HepG2 (cell line): Measurements from ENCODE around the gene CGREF1. TPM values are rescaled to one million over a fixed set of nuclear protein-coding genes. Genes with fewer than 3 reads are reported as not detected.
A peak's percentile ranks its signal among the peaks of the same experiment; 100 is the strongest.

Source experiments
- AFF4 ChIP-seq: sonication (generic); formaldehyde crosslinking; IDR thresholded peaks from 2 replicates; pipeline ENCODE4 v1.4.0; 2020; ENCODE audit warnings: missing genetic modification reagents
- DPF2 ChIP-seq: sonication (generic); formaldehyde crosslinking; IDR thresholded peaks from 2 replicates; pipeline ENCODE4 v1.4.0; 2020; ENCODE audit warnings: mild to moderate bottlenecking, low read depth, missing genetic modification reagents, borderline replicate concordance
- MAZ ChIP-seq, 2 experiments: sonication (generic) in 1 of 2; formaldehyde crosslinking in 1 of 2; IDR thresholded peaks; 2 replicates each; pipeline versions ENCODE4 v1.5.0 to v1.6.1; 2012 to 2020; ENCODE audit warnings: low read depth in 2 of 2, mild to moderate bottlenecking in 2 of 2, borderline replicate concordance in 1 of 2, improper control_type of control experiment in 1 of 2, low read length in 1 of 2, missing genetic modification reagents in 1 of 2, moderate library complexity in 1 of 2
- MYNN ChIP-seq: sonication (generic); formaldehyde crosslinking; IDR thresholded peaks from 2 replicates; pipeline ENCODE4 v1.4.0; 2020; ENCODE audit warnings: mild to moderate bottlenecking, low read depth, missing genetic modification reagents
- PRPF4 ChIP-seq: fragments of 200-400 bp; formaldehyde crosslinking; IDR thresholded peaks from 2 replicates; pipeline ENCODE4 v1.6.1; 2016; ENCODE audit warnings: low read length, low read depth; ENCODE audit not compliant: poor library complexity, severe bottlenecking
- RORA ChIP-seq: sonication (generic); formaldehyde crosslinking; IDR thresholded peaks from 2 replicates; pipeline ENCODE4 v1.5.0; 2020; ENCODE audit warnings: mild to moderate bottlenecking, missing genetic modification reagents, moderate library complexity
- SP2 ChIP-seq: sonication (generic); formaldehyde crosslinking; IDR thresholded peaks from 2 replicates; pipeline ENCODE4 v1.5.1; 2020; ENCODE audit warnings: mild to moderate bottlenecking, missing genetic modification reagents
- YY1 ChIP-seq: IDR thresholded peaks from 2 replicates; pipeline ENCODE4 v1.6.1; 2011; ENCODE audit warnings: low read length, low read depth, moderate library complexity, mild to moderate bottlenecking; ENCODE audit not compliant: insufficient read depth, insufficient replicate concordance
- ZBTB10 ChIP-seq: sonication (generic); formaldehyde crosslinking; IDR thresholded peaks from 2 replicates; pipeline ENCODE4 v1.4.0; 2020; ENCODE audit warnings: missing genetic modification reagents, borderline replicate concordance
- ZFP36L1 ChIP-seq: sonication (generic); formaldehyde crosslinking; IDR thresholded peaks from 2 replicates; pipeline ENCODE4 v1.8.0; 2022; ENCODE audit warnings: mild to moderate bottlenecking, missing genetic modification reagents, moderate library complexity
- ZNF224 ChIP-seq: sonication (generic); formaldehyde crosslinking; IDR thresholded peaks from 2 replicates; pipeline ENCODE4 v1.5.0; 2020; ENCODE audit warnings: mild to moderate bottlenecking, missing genetic modification reagents
- ZNF317 ChIP-seq: sonication (generic); formaldehyde crosslinking; IDR thresholded peaks from 2 replicates; pipeline ENCODE4 v1.5.0; 2020; ENCODE audit warnings: mild to moderate bottlenecking, missing genetic modification reagents
- ZNF496 ChIP-seq: sonication (generic); formaldehyde crosslinking; IDR thresholded peaks from 2 replicates; pipeline ENCODE4 v1.8.1; 2023; ENCODE audit warnings: mild to moderate bottlenecking, moderate library complexity, missing genetic modification reagents; ENCODE audit not compliant: insufficient replicate concordance
- ZNF556 ChIP-seq: sonication (generic); formaldehyde crosslinking; IDR thresholded peaks from 2 replicates; pipeline ENCODE4 v1.4.0; 2020; ENCODE audit warnings: mild to moderate bottlenecking, missing genetic modification reagents, borderline replicate concordance
- ZNF687 ChIP-seq: sonication (generic); formaldehyde crosslinking; IDR thresholded peaks from 2 replicates; pipeline ENCODE4 v1.5.1; 2020; ENCODE audit warnings: mild to moderate bottlenecking, missing genetic modification reagents, moderate library complexity
- polyA plus RNA-seq, 8 experiments: library from polyadenylated mRNA; depleted of rRNA in 3 of 8; stranded (reverse) in 7 of 8; unstranded in 1 of 8; fragments of >200 nt; fragmentation: Illumina TruSeq in 4 of 8; extraction: Trizol in 4 of 8; gene quantifications; 2 replicates each; pipeline versions ENCODE4 v1.2.1 to v1.2.3, GENCODE V29; 2011 to 2016; ENCODE audit warnings: low read depth in 4 of 8, missing spikeins in 1 of 8, mixed read lengths in 1 of 8; ENCODE audit not compliant: insufficient read depth in 1 of 8
- total RNA-seq, 5 experiments: library from RNA; depleted of rRNA; stranded (reverse); fragments of >200 nt; fragmentation: Illumina TruSeq; extraction: Trizol; gene quantifications; 2 replicates each; pipeline ENCODE4 v1.2.3, GENCODE V29; 2016; ENCODE audit warnings: low read depth in 1 of 5

The CGREF1 gene
- total and polyA plus RNA-seq, 2 of the 13 experiments (the other 11 are each of a cell fraction or from before 2014, with no cell fraction given): 13.9 to 23.4 TPM

GRCh38 chr2:27095745-27096651 is 22.9 kb downstream of the CGREF1 start (continued):
- TF ChIP-seq ZNF687 (CRISPR knock-in tag) (peak; percentile 95), DPF2 (CRISPR knock-in tag) (peak; percentile 93), ZNF317 (peak; percentile 88), MYNN (CRISPR knock-in tag) (peak; percentile 50; the same call in 1 of the 2 replicates), ZNF496 (no peak), YY1 (peak; percentile 80), MAZ (IDR thresholded peaks at IDR 0.05; ENCODE audit: borderline replicate concordance, low read depth, low read length) (peak; percentile 59; the same call in 1 of the 2 replicates), MAZ (CRISPR knock-in tag; IDR thresholded peaks at IDR 0.05; ENCODE audit: low read depth) (peak; percentile 63; the same call in 1 of the 2 replicates), ZFP36L1 (CRISPR knock-in tag) (peak; percentile 88; the same call in 1 of the 2 replicates), SP2 (CRISPR knock-in tag) (no peak), PRPF4 (no peak), ZNF224 (CRISPR knock-in tag) (peak; percentile 52; the same call in 1 of the 2 replicates), ZNF556 (CRISPR knock-in tag) (peak; percentile 43; the same call in 1 of the 2 replicates), ZBTB10 (CRISPR knock-in tag) (no peak; the same call in 1 of the 2 replicates), AFF4 (CRISPR knock-in tag) (0 out of 2 replicates have a peak, but pooled peaks have one; percentile 71), RORA (CRISPR knock-in tag) (0 out of 2 replicates have a peak, but pooled peaks have one; percentile 69)
